SK-N-SH (cell line): ENCODE data around the gene MCUB.

Experiments
- CHD2 ChIP-seq: fragments of 150-350 bp; IDR thresholded peaks from 2 replicates; pipeline ENCODE4 v1.6.1; 2018; ENCODE audit warnings: low read length; ENCODE audit not compliant: partially characterized antibody
- CTCF ChIP-seq: fragments of 200-600 bp; sonication (generic); IDR thresholded peaks from 2 replicates; pipeline ENCODE4 v1.6.1; 2017; ENCODE audit warnings: antibody characterized with exemption, mild to moderate bottlenecking, moderate library complexity
- JUND ChIP-seq: IDR thresholded peaks from 2 replicates; pipeline ENCODE4 v1.4.0; 2012
- MAX ChIP-seq: IDR thresholded peaks from 2 replicates; pipeline ENCODE4 v1.4.0; 2012; ENCODE audit warnings: low read depth
- POLR2AphosphoS5 ChIP-seq: IDR thresholded peaks from 2 replicates; pipeline ENCODE4 v1.6.1; 2012; ENCODE audit warnings: low read depth, low read length
- REST ChIP-seq: IDR thresholded peaks from 2 replicates; pipeline ENCODE4 v1.6.1; 2012; ENCODE audit warnings: mild to moderate bottlenecking, low read depth, low read length, moderate library complexity
- RFX5 ChIP-seq: IDR thresholded peaks from 2 replicates; pipeline ENCODE4 v1.6.1; 2012; ENCODE audit warnings: mild to moderate bottlenecking, improper control_type of control experiment, low read length
- SIN3A ChIP-seq: IDR thresholded peaks from 2 replicates; pipeline ENCODE4 v1.6.1; 2012; ENCODE audit warnings: low read depth, mild to moderate bottlenecking, low read length, moderate library complexity, borderline replicate concordance
- TAF1 ChIP-seq: IDR thresholded peaks from 2 replicates; pipeline ENCODE4 v1.6.1; 2012; ENCODE audit warnings: low read depth, mild to moderate bottlenecking, low read length, moderate library complexity, borderline replicate concordance
- YY1 ChIP-seq: IDR thresholded peaks from 2 replicates; pipeline ENCODE4 v1.4.0; 2012; ENCODE audit warnings: low read depth, mild to moderate bottlenecking

GRCh38 chr4:109658871-109659410, 98.9 kb downstream of the MCUB start:
- TF ChIP-seq CTCF (peak; percentile 24), REST (no peak), JUND (no peak), RFX5 (no peak), MAX (no peak), YY1 (no peak), TAF1 (no peak), CHD2 (no peak), SIN3A (no peak), POLR2AphosphoS5 (no peak)
